ENCODE results near the gene ANKRD13B. TPM values are rescaled to one million over a fixed set of nuclear protein-coding genes. Genes with fewer than 3 reads are reported as not detected.

The ANKRD13B gene
- total and polyA plus RNA-seq, 2 of the 13 experiments (the other 11 are each of a cell fraction or from before 2014, with no cell fraction given), result 1.7 to 1.8 TPM

DNA sequence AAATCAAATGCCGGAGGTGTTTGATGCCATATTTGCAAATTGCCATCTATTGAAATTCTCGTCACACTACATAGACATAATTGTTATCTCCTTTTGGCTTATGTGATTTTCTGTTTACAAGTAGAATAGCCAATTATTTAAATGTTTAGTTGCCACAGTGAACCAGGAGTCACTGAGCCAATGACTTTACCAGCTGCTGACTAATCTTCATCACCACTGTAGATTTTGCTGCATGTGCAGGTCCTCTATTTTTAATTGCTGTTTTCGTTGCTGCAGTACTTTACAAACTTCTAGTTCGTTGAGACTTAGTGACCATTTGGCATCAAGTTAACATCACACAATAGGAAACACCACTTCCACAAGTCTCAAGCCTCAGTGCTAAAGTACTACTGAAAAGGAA lies 48.9 kb upstream of the ANKRD13B start:
- FAIRE-seq (no peak), DNase-seq (ENCODE audit: low spot score) (no peak), ATAC-seq (no peak)
- H2AFZ ChIP-seq (ENCODE audit: low read length), result no peak overlapping the region
- H4K20me1 ChIP-seq (ENCODE audit: insufficient read depth, low read length), result no peaks in the 10 kb centered on the region
- no peak overlapping the region for H3K4me2 ChIP-seq (ENCODE audit: low read depth, low read length)
- no peak overlapping the region for H3K9ac ChIP-seq (ENCODE audit: insufficient read depth, low read depth, low read length)
- no peaks in the 10 kb centered on the region for H3K79me2 ChIP-seq (ENCODE audit: insufficient read depth, low read length)
- H3K9me3 ChIP-seq (ENCODE audit: low read length), result no peaks in the 10 kb centered on the region
- no peaks in the 10 kb centered on the region for H3K4me1 ChIP-seq (ENCODE audit: insufficient read depth, low read length)
- no peak overlapping the region for H3K27ac ChIP-seq (ENCODE audit: extremely low read length, insufficient read depth, low read length)
- no peak for TF ChIP-seq ZGPAT (CRISPR knock-in tag; IDR thresholded peaks at IDR 0.05)
- no peak for TF ChIP-seq SRSF4 (IDR thresholded peaks at IDR 0.05; ENCODE audit: low read depth, low read length, poor library complexity, severe bottlenecking)
- TF ChIP-seq ZNF616 (CRISPR knock-in tag; IDR thresholded peaks at IDR 0.05; ENCODE audit: low read depth), result no peak
- ChIA-PET CTCF (ENCODE audit: low intra/inter-chr PET ratio, low total read pairs) (no interaction called here), POLR2A (no interaction called here)
- H3K4me3 ChIP-seq (replicated peaks in 1 of 3; ENCODE audit: insufficient read depth in 1 of 3, low read depth in 2 of 3, low read length in 3 of 3), result no peak overlapping the region
- in situ Hi-C loops (cut with HindIII; ENCODE audit: extremely low pct_ligation_motif_present, low pct_unique_long_range_greater_than_20kb) (no loop called here), intact Hi-C loops (cut with micrococcal nuclease; ENCODE audit: unreplicated experiment) (no loop called here)
- peaks cover 7 to 18% of the 10 kb centered on the region in 2 experiments; a peak in 4 of 5 replicates for H3K36me3 ChIP-seq (replicated peaks in 1 of 2; ENCODE audit: control insufficient read depth in 1 of 2, insufficient read depth in 2 of 2, low read length in 2 of 2)
- BruUV-seq (replicated peaks), result no TSS peak
- 98% methylated on average over 4 of the region's 4 CpGs for WGBS (ENCODE audit: low lambda C conversion rate)
- no peaks in the 10 kb centered on the region for H3K27me3 ChIP-seq (ENCODE audit: control insufficient read depth in 1 of 2, insufficient read depth in 2 of 2, low read length in 2 of 2)

- H3K36me3 ChIP-seq (replicated peaks in 1 of 2; ENCODE audit: control insufficient read depth in 1 of 2, insufficient read depth in 2 of 2, low read length in 2 of 2), result peaks cover 7 to 14% of the 10 kb centered on the region in 2 experiments; a peak in 4 of 5 replicates
- no peak overlapping the region for H2AFZ ChIP-seq (ENCODE audit: low read length)
- H3K27me3 ChIP-seq (ENCODE audit: control insufficient read depth in 1 of 2, insufficient read depth in 2 of 2, low read length in 2 of 2), result no peaks in the 10 kb centered on the region
- WGBS (ENCODE audit: low lambda C conversion rate), result 94% methylated on average over 1 of the region's 1 CpG
- H3K79me2 ChIP-seq (ENCODE audit: insufficient read depth, low read length), result no peaks in the 10 kb centered on the region
- H3K9me3 ChIP-seq (ENCODE audit: low read length), result no peaks in the 10 kb centered on the region
- H3K4me3 ChIP-seq (replicated peaks in 1 of 3; ENCODE audit: insufficient read depth in 1 of 3, low read depth in 2 of 3, low read length in 3 of 3), result no peak overlapping the region
- H3K9ac ChIP-seq (ENCODE audit: insufficient read depth, low read depth, low read length), result no peak overlapping the region
- no peak overlapping the region for H3K4me2 ChIP-seq (ENCODE audit: low read depth, low read length)
- no peak for ATAC-seq
- intact Hi-C loops (cut with micrococcal nuclease; ENCODE audit: unreplicated experiment), result no loop called here
- ChIA-PET POLR2A (no interaction called here), CTCF (ENCODE audit: low intra/inter-chr PET ratio, low total read pairs) (no interaction called here)
- DNase-seq (ENCODE audit: low spot score), result no peak
- peak; percentile 65 to 70 for TF ChIP-seq MAFK (conservative IDR thresholded peaks at IDR 0.05 in 1 of 2, IDR thresholded peaks at IDR 0.05 in 1 of 2; ENCODE audit: low read length in 2 of 2)
- TF ChIP-seq MAFF (IDR thresholded peaks at IDR 0.05; ENCODE audit: low read depth, low read length), result peak; percentile 46; the same call in 1 of the 2 replicates
- no peak for TF ChIP-seq ATF1 (CRISPR knock-in tag; IDR thresholded peaks at IDR 0.05)
- no peak for TF ChIP-seq ZNF75D (CRISPR knock-in tag; IDR thresholded peaks at IDR 0.05; ENCODE audit: borderline replicate concordance)
- TF ChIP-seq NFE2L2 (IDR thresholded peaks at IDR 0.05; ENCODE audit: low read length), result peak; percentile 80
- TF ChIP-seq MTA1 (CRISPR knock-in tag; IDR thresholded peaks at IDR 0.05; ENCODE audit: borderline replicate concordance), result no peak
- 0 out of 2 replicates have a peak, but pooled peaks have one; percentile 17 for TF ChIP-seq RFX1 (IDR thresholded peaks at IDR 0.05)
- H3K27ac ChIP-seq (ENCODE audit: extremely low read length, insufficient read depth, low read length), result no peak overlapping the region
- in situ Hi-C loops (cut with HindIII; ENCODE audit: extremely low pct_ligation_motif_present, low pct_unique_long_range_greater_than_20kb), result no loop called here
- no peaks in the 10 kb centered on the region; the same call in 1 of the 2 replicates for H4K20me1 ChIP-seq (ENCODE audit: insufficient read depth, low read length)
- no peak for FAIRE-seq
- no TSS peak for BruUV-seq (replicated peaks)
- H3K4me1 ChIP-seq (ENCODE audit: insufficient read depth, low read length), result no peaks in the 10 kb centered on the region
These were observed 46.8 kb upstream of the ANKRD13B start for GRCh38 chr17:29546085-29546484.

All from HepG2 (cell line).